Esophagus muscularis mucosa (tissue), 4 donors: ENCODE results near the gene HTRA1. TPM values are rescaled to one million over a fixed set of nuclear protein-coding genes. Genes with fewer than 3 reads are reported as not detected.
A peak's percentile ranks its signal among the peaks of the same experiment; 100 is the strongest.

Experiments
- DNase-seq: peaks from one replicate; pipeline ENCODE4 v3.0.0-alpha.2; 2017; ENCODE audit errors: extremely low spot score
- H3K27ac ChIP-seq, 4 donors: fragments of 200-600 bp; sonication (generic); replicated peaks in 1 of 4; 1 replicate in 3 of 4; 2 replicates in 1 of 4; pipeline ENCODE4 v1.5.1; 2016 to 2019; ENCODE audit warnings: mild to moderate bottlenecking in 1 of 4
- H3K27me3 ChIP-seq, 4 donors: fragments of 200-600 bp; sonication (generic); one replicate each; pipeline versions ENCODE4 v1.5.1 to v1.6.0; 2016 to 2019
- H3K36me3 ChIP-seq, 4 donors: fragments of 200-600 bp; sonication (generic); one replicate each; pipeline ENCODE4 v1.5.1; 2016 to 2019
- H3K4me1 ChIP-seq, 4 donors: fragments of 200-600 bp; sonication (generic); one replicate each; pipeline ENCODE4 v1.5.1; 2016 to 2019
- H3K4me3 ChIP-seq, 4 donors: fragments of 200-600 bp; sonication (generic); 1 replicate in 2 of 4; 2 replicates in 2 of 4; pipeline ENCODE4 v1.5.1; 2016 to 2019; ENCODE audit warnings: mild to moderate bottlenecking in 4 of 4, moderate library complexity in 1 of 4
- H3K9me3 ChIP-seq, 4 donors: fragments of 200-600 bp; sonication (generic); 1 replicate in 3 of 4; 2 replicates in 1 of 4; pipeline ENCODE4 v1.5.1; 2016 to 2019
- EP300 ChIP-seq: sonication (generic); formaldehyde crosslinking; IDR thresholded peaks from one replicate; pipeline ENCODE4 v1.6.1; 2017; ENCODE audit warnings: antibody characterized with exemption
- POLR2A ChIP-seq: fragments of 450-650 bp; IDR thresholded peaks from one replicate; pipeline ENCODE4 v1.6.1; 2017; ENCODE audit warnings: antibody characterized with exemption, moderate library complexity, mild to moderate bottlenecking, low read depth
- POLR2AphosphoS5 ChIP-seq, 2 donors: sonication (generic); formaldehyde crosslinking; IDR thresholded peaks; one replicate each; pipeline ENCODE4 v1.6.1; 2017; ENCODE audit warnings: antibody characterized with exemption in 2 of 2
- WGBS: methylation state at CpG from one replicate; pipeline ENCODE4 v1.1.5; 2018; 5-methylcytosine and 5-hydroxymethylcytosine counted together
- intact Hi-C: fragments of 100-400 bp; cut with DNase I; formaldehyde crosslinking; loops from one replicate; pipeline ENCODE4 v1.15.1; 2023
- total RNA-seq, 4 donors: library from RNA; depleted of rRNA; stranded (reverse); fragments of >200 nt; gene quantifications; one replicate each; pipeline versions ENCODE4 v1.1.0 to v1.2.1, GENCODE V29; 2016
- TF ChIP-seq, protein P1 (sequence below), 3 experiments: fragments of 200-600 bp in 2 of 3; fragments of 450-650 bp in 1 of 3; sonication (generic) in 2 of 3; IDR thresholded peaks; one replicate each; pipeline ENCODE4 v1.5.1; 2017 to 2019; ENCODE audit warnings: antibody characterized with exemption in 3 of 3, mild to moderate bottlenecking in 2 of 3, moderate library complexity in 1 of 3

Gene HTRA1
- total RNA-seq, 4 donors from 2014 or later: 101 to 146 (median 109) TPM

DNA sequence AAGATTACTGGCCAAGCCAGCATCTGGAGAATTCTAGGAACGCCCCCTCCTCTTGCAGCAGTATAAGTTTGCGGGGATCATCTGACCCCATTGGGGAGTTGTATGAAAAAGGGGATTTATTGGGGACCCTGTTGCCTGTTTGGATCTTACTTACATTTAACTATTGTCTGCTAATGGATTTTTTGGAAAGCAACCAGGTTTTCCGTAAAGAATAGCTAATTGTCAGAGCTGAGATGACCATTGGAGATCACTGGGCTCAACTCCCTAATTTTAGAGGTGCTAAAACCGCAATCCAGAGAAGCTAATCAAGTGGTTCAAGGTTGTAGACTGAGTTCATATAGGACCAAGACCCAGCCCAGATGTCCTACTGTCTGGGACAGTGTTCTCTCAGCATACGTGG is 38.8 kb downstream of the HTRA1 start:
- DNase-seq: no peak

GRCh38 chr10:122500726-122501125 is 39.4 kb downstream of the HTRA1 start:
- Histone ChIP-seq H3K27me3 (no peaks in the 10 kb centered on the region), H3K27ac (peak overlapping the region in 3 of 4 donors; percentile 62 to 72 (median 65)), H3K4me1 (peaks cover 23 to 59% (median 53%) of the 10 kb centered on the region in 4 donors), H3K4me3 (no peak overlapping the region), H3K9me3 (no peaks in the 10 kb centered on the region), H3K36me3 (no peaks in the 10 kb centered on the region)
- TF ChIP-seq, protein P1, sequence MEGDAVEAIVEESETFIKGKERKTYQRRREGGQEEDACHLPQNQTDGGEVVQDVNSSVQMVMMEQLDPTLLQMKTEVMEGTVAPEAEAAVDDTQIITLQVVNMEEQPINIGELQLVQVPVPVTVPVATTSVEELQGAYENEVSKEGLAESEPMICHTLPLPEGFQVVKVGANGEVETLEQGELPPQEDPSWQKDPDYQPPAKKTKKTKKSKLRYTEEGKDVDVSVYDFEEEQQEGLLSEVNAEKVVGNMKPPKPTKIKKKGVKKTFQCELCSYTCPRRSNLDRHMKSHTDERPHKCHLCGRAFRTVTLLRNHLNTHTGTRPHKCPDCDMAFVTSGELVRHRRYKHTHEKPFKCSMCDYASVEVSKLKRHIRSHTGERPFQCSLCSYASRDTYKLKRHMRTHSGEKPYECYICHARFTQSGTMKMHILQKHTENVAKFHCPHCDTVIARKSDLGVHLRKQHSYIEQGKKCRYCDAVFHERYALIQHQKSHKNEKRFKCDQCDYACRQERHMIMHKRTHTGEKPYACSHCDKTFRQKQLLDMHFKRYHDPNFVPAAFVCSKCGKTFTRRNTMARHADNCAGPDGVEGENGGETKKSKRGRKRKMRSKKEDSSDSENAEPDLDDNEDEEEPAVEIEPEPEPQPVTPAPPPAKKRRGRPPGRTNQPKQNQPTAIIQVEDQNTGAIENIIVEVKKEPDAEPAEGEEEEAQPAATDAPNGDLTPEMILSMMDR (IDR thresholded peaks at IDR 0.05): no peak
- TF ChIP-seq POLR2A (no peak), EP300 (no peak), POLR2AphosphoS5 (IDR thresholded peaks at IDR 0.05) (no peak)
- WGBS: 84% methylated on average over 5 of the region's 6 CpGs
- intact Hi-C loops: no loop called here
- DNase-seq: no peak

More for the DNA sequence above, 38.8 kb downstream of the HTRA1 start:
- no peak for TF ChIP-seq EP300
- TF ChIP-seq POLR2AphosphoS5 (IDR thresholded peaks at IDR 0.05): no peak
- TF ChIP-seq, protein P1 (IDR thresholded peaks at IDR 0.05): no peak
- TF ChIP-seq POLR2A: no peak
- Histone ChIP-seq H3K27me3 (no peaks in the 10 kb centered on the region), H3K4me1 (peaks cover 28 to 62% (median 54%) of the 10 kb centered on the region in 4 donors), H3K4me3 (no peak overlapping the region), H3K9me3 (no peaks in the 10 kb centered on the region), H3K27ac (peak overlapping the region in 3 of 4 donors; percentile 62 to 72 (median 65)), H3K36me3 (no peaks in the 10 kb centered on the region)
- WGBS: 84% methylated on average over 5 of the region's 5 CpGs
- intact Hi-C loops: no loop called here

DNA sequence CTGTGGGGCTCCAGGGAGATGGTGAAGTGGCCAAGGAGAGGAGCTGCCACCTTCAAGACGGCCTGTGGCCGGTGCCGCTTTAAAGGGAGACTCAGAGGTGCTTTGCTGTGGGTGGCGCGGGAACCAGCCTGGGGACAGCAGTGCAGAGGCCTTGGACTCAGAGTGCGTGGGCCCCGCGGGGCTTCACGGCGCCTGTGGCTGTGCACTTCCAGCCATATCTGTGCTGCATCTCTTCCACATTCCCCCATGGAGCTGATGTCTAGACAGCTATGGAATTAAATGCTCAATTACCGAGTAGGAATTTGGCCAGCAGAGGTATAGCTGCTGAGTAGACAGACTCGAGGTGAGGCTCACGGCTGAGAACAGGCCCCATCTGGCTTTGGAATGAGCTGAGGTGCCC is 41.7 kb downstream of the HTRA1 start:
- TF ChIP-seq POLR2AphosphoS5 (IDR thresholded peaks at IDR 0.05): no peak
- peaks cover 5 to 17% (median 10%) of the 10 kb centered on the region in 4 donors for H3K36me3 ChIP-seq
- H3K27ac ChIP-seq: no peak overlapping the region
- H3K4me3 ChIP-seq: no peak overlapping the region
- DNase-seq: no peak
- H3K9me3 ChIP-seq: no peaks in the 10 kb centered on the region
- H3K27me3 ChIP-seq: no peaks in the 10 kb centered on the region
- peaks cover 21 to 48% (median 45%) of the 10 kb centered on the region in 4 donors for H3K4me1 ChIP-seq
- WGBS: 94% methylated on average over 12 of the region's 13 CpGs
- intact Hi-C loops: no loop called here

GRCh38 chr10:122503886-122504609 is 42.7 kb downstream of the HTRA1 start:
- Histone ChIP-seq H3K4me1 (peaks cover 16 to 37% (median 35%) of the 10 kb centered on the region in 4 donors), H3K27ac (peak overlapping the region; percentile 40 to 68 (median 61)), H3K9me3 (no peaks in the 10 kb centered on the region), H3K36me3 (peaks cover 16 to 28% (median 19%) of the 10 kb centered on the region in 4 donors), H3K27me3 (no peaks in the 10 kb centered on the region), H3K4me3 (no peak overlapping the region)
- TF ChIP-seq EP300: no peak
- no peak for TF ChIP-seq POLR2AphosphoS5 (IDR thresholded peaks at IDR 0.05)
- no peak for TF ChIP-seq POLR2A
- TF ChIP-seq, protein P1 (IDR thresholded peaks at IDR 0.05): no peak
- DNase-seq: no peak
- intact Hi-C loops: no loop called here
- WGBS: 86% methylated on average over 15 of the region's 17 CpGs

DNA sequence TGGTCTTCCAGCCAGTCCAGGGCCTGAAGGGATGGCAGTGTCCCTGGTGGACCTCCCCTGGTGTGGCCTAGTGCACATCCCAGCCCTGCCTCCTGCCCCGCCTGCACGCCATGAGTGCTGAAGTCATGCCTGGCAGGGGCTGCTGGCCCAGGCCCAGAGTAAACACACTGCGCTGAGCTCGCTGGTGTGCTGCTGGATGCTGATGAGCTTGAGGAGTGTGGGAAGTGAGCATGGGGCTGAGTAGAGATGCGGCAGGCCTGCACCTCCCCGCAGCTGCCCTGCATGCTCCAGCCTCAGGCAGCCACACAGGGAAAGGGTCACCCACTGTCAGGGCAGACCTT is 43.2 kb downstream of the HTRA1 start:
- intact Hi-C loops: no loop called here

More for the DNA sequence above, 43.2 kb downstream of the HTRA1 start:
- Histone ChIP-seq H3K4me3 (no peak overlapping the region), H3K27ac (peak overlapping the region; percentile 40 to 68 (median 61)), H3K27me3 (no peaks in the 10 kb centered on the region), H3K4me1 (peaks cover 10 to 32% (median 29%) of the 10 kb centered on the region in 4 donors), H3K36me3 (peaks cover 21 to 33% (median 24%) of the 10 kb centered on the region in 4 donors), H3K9me3 (no peaks in the 10 kb centered on the region)
- DNase-seq: peak; percentile 95
- TF ChIP-seq POLR2AphosphoS5 (IDR thresholded peaks at IDR 0.05): peak; percentile 86 to 94
- TF ChIP-seq EP300: no peak
- 17% methylated on average over 1 of the region's 6 CpGs for WGBS
